Activated CD8-positive, alpha-beta memory T cell treated with anti-CD3 and anti-CD28 coated beads for 4 hours (primary cell): ENCODE data around the gene FRMD8.

Experiments used
- DNase-seq, 2 donors: peaks; one replicate each; pipeline ENCODE4 v3.0.0-alpha.2; 2020; ENCODE audit warnings: low read depth in 2 of 2

The FRMD8 gene

DNA sequence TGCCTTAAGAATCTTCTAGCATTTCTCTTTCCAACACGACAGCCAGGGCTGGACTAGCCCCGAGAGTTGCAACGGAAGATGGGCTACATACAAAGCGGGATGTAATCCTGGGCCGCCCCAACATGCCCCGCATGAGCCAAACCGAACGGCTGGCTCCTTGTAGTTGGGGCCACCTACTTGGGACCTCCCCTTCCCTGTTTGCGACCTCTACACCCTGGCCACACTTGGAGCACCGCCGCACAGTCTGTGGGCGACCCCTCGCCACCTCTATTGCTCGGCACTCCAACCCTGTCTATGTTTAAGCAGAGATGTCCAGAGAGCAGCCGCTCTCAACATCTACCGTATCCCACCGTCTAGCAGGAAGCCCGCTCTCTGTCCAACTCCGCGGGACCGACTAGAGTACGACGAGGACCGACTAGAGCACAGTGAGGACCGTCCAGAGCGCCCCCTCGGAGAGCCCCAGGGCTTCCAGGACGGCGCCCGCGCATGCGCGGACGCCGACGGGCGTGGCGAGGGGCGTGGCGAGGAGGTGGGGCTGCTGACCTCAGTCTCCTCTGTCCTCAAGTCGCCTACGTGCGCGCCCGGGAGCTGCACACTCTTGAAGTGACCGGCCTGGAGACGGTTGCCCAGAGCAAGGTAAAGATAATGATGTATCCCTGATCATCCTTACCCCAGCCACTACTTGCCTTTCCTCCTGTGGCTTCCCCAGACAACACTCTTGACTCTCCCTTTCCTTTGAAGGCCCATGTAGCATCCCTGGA is 68.4 kb downstream of the FRMD8 start:
- DNase-seq: peak; percentile 63 to 64

DNA sequence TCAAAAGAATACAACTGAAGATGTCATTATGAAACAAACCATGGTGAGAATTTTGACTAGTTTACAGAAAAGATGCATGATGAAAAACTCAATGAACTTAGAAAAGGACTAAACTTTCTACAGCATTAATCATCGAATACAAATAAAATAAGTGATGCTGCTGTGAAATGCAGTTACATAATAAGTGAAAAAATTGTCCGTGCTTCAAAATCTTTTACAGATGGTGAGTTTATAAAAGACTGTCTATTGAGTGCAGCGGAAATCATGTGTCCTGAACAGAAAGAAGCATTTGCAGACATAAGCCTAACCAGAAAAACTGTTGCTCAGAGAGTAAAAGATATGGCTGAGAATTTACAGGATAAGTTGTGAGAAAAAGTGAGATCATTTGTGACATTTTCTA is 70.0 kb downstream of the FRMD8 start:
- no peak for DNase-seq

DNA sequence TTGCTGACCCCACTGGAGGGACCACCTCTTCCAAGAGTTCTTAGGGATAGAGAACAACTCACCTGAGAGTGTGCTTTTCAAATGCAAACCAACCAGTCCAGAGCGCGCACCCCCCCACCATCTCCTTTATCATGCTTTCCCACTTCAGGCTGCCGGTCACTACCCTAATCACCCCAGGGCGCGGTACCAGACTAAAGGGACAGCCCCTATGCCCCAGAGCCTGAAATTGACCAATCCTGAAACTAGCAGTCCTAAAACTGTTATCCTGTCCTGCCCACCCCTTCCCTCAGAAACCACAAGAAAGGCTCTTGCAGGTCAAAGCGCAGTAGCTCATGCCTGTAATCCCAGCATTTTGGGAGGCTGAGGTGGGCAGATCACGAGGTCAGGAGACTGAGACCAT is 73.1 kb downstream of the FRMD8 start:
- DNase-seq: no peak
